Central memory CD4-positive, alpha-beta T cell (primary cell): ENCODE data around the gene GLI1.
A peak's percentile ranks its signal among the peaks of the same experiment; 100 is the strongest.
"Not testable (repeated sequence)": the region's sequence is repeated elsewhere in the genome, so short reads cannot be mapped to it uniquely, and the experiment has no call there.

Experiments
- DNase-seq: peaks from one replicate; pipeline ENCODE4 v3.0.0; 2022

Gene GLI1

GRCh38 chr12:57500213-57500612 lies 40.6 kb downstream of the GLI1 start:
- no peak for DNase-seq

- DNase-seq: not testable (repeated sequence)
Observed at GRCh38 chr12:57502311-57502969, 42.9 kb downstream of the GLI1 start.

GRCh38 chr12:57506541-57506940 lies 47.0 kb downstream of the GLI1 start:
- not testable (repeated sequence) for DNase-seq

GRCh38 chr12:57507796-57508195 lies 48.2 kb downstream of the GLI1 start:
- not testable (repeated sequence) for DNase-seq

- DNase-seq: no peak
Observed at GRCh38 chr12:57511161-57511560, 51.6 kb downstream of the GLI1 start.

GRCh38 chr12:57511588-57512325 lies 52.2 kb downstream of the GLI1 start:
- DNase-seq: no peak

GRCh38 chr12:57512665-57513064 lies 53.1 kb downstream of the GLI1 start:
- no peak for DNase-seq

GRCh38 chr12:57513266-57513665 lies 53.7 kb downstream of the GLI1 start:
- no peak for DNase-seq

GRCh38 chr12:57513677-57514076 lies 54.1 kb downstream of the GLI1 start:
- DNase-seq: not testable (repeated sequence)

- DNase-seq: not testable (repeated sequence)
Observed at GRCh38 chr12:57514246-57514645, 54.7 kb downstream of the GLI1 start.

- DNase-seq: no peak
Observed at GRCh38 chr12:57514720-57515407, 55.3 kb downstream of the GLI1 start.

GRCh38 chr12:57515408-57515933 lies 55.9 kb downstream of the GLI1 start:
- DNase-seq: no peak

GRCh38 chr12:57515934-57516541 lies 56.5 kb downstream of the GLI1 start:
- DNase-seq: no peak

- no peak for DNase-seq
Observed at GRCh38 chr12:57516617-57517153, 57.1 kb downstream of the GLI1 start.

- DNase-seq: no peak
Observed at GRCh38 chr12:57517187-57517586, 57.6 kb downstream of the GLI1 start.

- not testable (repeated sequence) for DNase-seq
Observed at GRCh38 chr12:57517718-57518117, 58.1 kb downstream of the GLI1 start.

GRCh38 chr12:57518176-57518919 lies 58.8 kb downstream of the GLI1 start:
- no peak for DNase-seq

- DNase-seq: no peak
Observed at GRCh38 chr12:57518920-57519795, 59.6 kb downstream of the GLI1 start.

- peak; percentile 21 for DNase-seq
Observed at GRCh38 chr12:57519796-57520052, 60.1 kb downstream of the GLI1 start.

GRCh38 chr12:57520053-57520818 lies 60.7 kb downstream of the GLI1 start, which contains the start of gene DDIT3:
DDIT3 (minus strand) TSS chr12:57520514; CDS start chr12:57517406, 3,108 bp downstream.
- DNase-seq: peak; percentile 99
